Right atrium auricular region (tissue), 2 donors: ENCODE data around the gene CCDC15. TPM values are rescaled to one million over a fixed set of nuclear protein-coding genes. Genes with fewer than 3 reads are reported as not detected.

Experiments used
- DNase-seq: peaks from one replicate; pipeline ENCODE4 v3.0.0-alpha.2; 2019; ENCODE audit warnings: low spot score
- H3K27ac ChIP-seq, 2 donors: fragments of 200-600 bp; sonication (generic); 1 replicate in 1 of 2; 2 replicates in 1 of 2; pipeline ENCODE4 v1.5.1; 2016 to 2019
- H3K27me3 ChIP-seq, 2 donors: fragments of 200-600 bp; sonication (generic); one replicate each; pipeline versions ENCODE4 v1.5.1 to v1.6.0; 2017 to 2019
- H3K36me3 ChIP-seq: fragments of 200-600 bp; sonication (generic); one replicate; pipeline ENCODE4 v1.5.1; 2016
- H3K4me1 ChIP-seq, 2 donors: fragments of 200-600 bp; sonication (generic); one replicate each; pipeline versions ENCODE4 v1.5.1 to v1.6.0; 2017 to 2019
- H3K4me3 ChIP-seq, 2 donors: fragments of 200-600 bp; sonication (generic); 1 replicate in 1 of 2; 2 replicates in 1 of 2; pipeline ENCODE4 v1.5.1; 2017 to 2019; ENCODE audit warnings: mild to moderate bottlenecking in 1 of 2, moderate library complexity in 1 of 2
- H3K9me3 ChIP-seq, 2 donors: fragments of 200-600 bp; sonication (generic); one replicate each; pipeline ENCODE4 v1.5.1; 2019
- CTCF ChIP-seq, 2 donors: fragments of 200-600 bp; sonication (generic); IDR thresholded peaks; one replicate each; pipeline ENCODE4 v1.5.1; 2019; ENCODE audit warnings: antibody characterized with exemption in 2 of 2
- total RNA-seq, 2 donors: library from RNA; depleted of rRNA; stranded (reverse); fragments of >200 nt; gene quantifications; one replicate each; pipeline ENCODE4 v1.1.0, GENCODE V29; 2016

Gene CCDC15
- total RNA-seq, 2 donors from 2014 or later = 0.24 TPM; not detected in 1

- Histone ChIP-seq H3K9me3 (no peaks in the 10 kb centered on the region), H3K36me3 (no peaks in the 10 kb centered on the region), H3K4me3 (no peak overlapping the region), H3K27ac (no peak overlapping the region), H3K4me1 (no peaks in the 10 kb centered on the region), H3K27me3 (no peaks in the 10 kb centered on the region)
- no peak for TF ChIP-seq CTCF (IDR thresholded peaks at IDR 0.05)
- DNase-seq = peak; percentile 52
Measured at GRCh38 chr11:125078016-125078415, 124.0 kb downstream of the CCDC15 start.

- H3K9me3 ChIP-seq = no peaks in the 10 kb centered on the region
- no peak overlapping the region for H3K27ac ChIP-seq
- H3K27me3 ChIP-seq = no peaks in the 10 kb centered on the region
- DNase-seq = peak; percentile 42
- no peaks in the 10 kb centered on the region for H3K4me1 ChIP-seq
- no peak overlapping the region for H3K4me3 ChIP-seq
- H3K36me3 ChIP-seq = no peaks in the 10 kb centered on the region
- TF ChIP-seq CTCF (IDR thresholded peaks at IDR 0.05) = no peak
Measured at GRCh38 chr11:125078516-125079140, 124.6 kb downstream of the CCDC15 start.

GRCh38 chr11:125079151-125079877 is 125.3 kb downstream of the CCDC15 start:
- H3K27me3 ChIP-seq = no peaks in the 10 kb centered on the region
- no peaks in the 10 kb centered on the region for H3K9me3 ChIP-seq
- H3K27ac ChIP-seq = no peak overlapping the region
- no peak for TF ChIP-seq CTCF (IDR thresholded peaks at IDR 0.05)
- no peak for DNase-seq
- no peak overlapping the region for H3K4me3 ChIP-seq
- H3K36me3 ChIP-seq = no peaks in the 10 kb centered on the region
- H3K4me1 ChIP-seq = no peaks in the 10 kb centered on the region

- H3K27me3 ChIP-seq = no peaks in the 10 kb centered on the region
Measured at GRCh38 chr11:125079878-125080530, 126.0 kb downstream of the CCDC15 start.

GRCh38 chr11:125080531-125080911 is 126.5 kb downstream of the CCDC15 start:
- no peaks in the 10 kb centered on the region for H3K9me3 ChIP-seq

More at GRCh38 chr11:125079878-125080530, 126.0 kb downstream of the CCDC15 start:
- no peaks in the 10 kb centered on the region for H3K36me3 ChIP-seq
- no peak overlapping the region for H3K27ac ChIP-seq
- no peak overlapping the region for H3K4me3 ChIP-seq
- no peak for DNase-seq
- H3K9me3 ChIP-seq = no peaks in the 10 kb centered on the region
- H3K4me1 ChIP-seq = no peaks in the 10 kb centered on the region
- TF ChIP-seq CTCF (IDR thresholded peaks at IDR 0.05) = no peak

More at GRCh38 chr11:125080531-125080911, 126.5 kb downstream of the CCDC15 start:
- no peaks in the 10 kb centered on the region for H3K4me1 ChIP-seq
- no peak for TF ChIP-seq CTCF (IDR thresholded peaks at IDR 0.05)
- no peaks in the 10 kb centered on the region for H3K27me3 ChIP-seq
- no peak overlapping the region for H3K27ac ChIP-seq
- H3K4me3 ChIP-seq = no peak overlapping the region
- H3K36me3 ChIP-seq = no peaks in the 10 kb centered on the region
- peak; percentile 51 for DNase-seq
